NCI-H226 (cell line): ENCODE measurements around the gene CXorf58.
"Not testable (repeated sequence)": the region's sequence is repeated elsewhere in the genome, so short reads cannot be mapped to it uniquely, and the experiment has no call there.

Experiments used
- DNase-seq: peaks from one replicate; pipeline ENCODE4 v3.0.0-alpha.2; 2015

The CXorf58 gene, protein sequence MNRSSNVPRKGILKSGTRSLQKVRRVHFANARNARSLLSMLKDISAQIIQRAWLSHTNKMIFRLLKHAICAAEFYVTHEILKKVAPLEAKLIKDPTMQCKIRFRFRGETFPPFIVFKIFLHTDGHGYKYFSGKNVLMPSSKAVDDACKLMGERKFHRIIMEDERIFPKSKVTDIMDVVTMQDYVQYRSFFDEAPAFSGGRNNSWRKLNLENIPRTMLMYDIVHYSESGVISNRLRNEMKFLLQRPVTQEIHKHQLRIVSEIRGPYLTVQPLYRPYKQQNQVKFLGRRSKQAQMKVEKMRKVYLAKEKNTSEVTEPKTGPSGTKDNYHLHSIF

DNA sequence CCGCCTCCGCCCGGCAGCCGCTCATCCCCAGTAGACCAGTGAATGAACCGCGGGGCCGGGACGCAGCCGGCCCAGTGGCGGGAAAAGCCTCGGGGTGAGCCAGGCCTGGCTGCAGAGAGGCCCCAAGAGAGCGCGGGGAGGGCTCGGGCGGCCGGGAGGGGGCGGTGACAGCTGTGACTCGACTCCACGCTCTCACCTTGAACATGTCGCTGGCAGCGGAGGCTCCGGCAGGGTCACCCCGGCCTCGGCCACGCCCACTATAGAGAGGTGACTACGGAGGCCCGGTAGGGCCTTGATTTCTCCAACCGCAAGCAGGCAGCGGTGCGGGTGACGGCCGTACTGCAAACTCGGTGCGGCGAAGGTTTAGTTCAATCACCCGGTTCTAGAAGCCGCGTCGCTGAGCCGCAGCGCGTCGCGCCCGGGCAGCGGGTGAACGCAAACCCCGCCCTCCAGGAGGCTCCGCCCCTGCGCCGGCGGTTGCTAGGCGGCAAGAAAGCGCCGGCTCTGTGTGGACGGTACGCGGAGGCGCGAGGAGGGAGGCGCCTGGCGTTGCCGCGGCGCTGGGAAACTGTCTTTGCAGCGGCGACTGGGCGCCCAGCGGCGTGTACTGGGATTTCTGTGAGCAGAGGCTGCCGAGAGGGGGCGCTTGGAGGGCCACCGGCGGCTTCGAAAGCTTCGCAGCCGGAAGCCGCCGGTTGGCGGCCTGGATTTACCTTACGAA is at the start of gene CXorf58, which contains the start of gene APOO:
TSS of gene CXorf58 (plus strand) at position 509 of the 721 bp plus-strand sequence. CDS start 2,297 bp downstream, outside the sequence.
TSS of gene APOO (minus strand) at position 441 of the 721 bp plus-strand sequence. CDS start at position 205, 236 bp downstream.
- DNase-seq, result peak; percentile 81

DNA sequence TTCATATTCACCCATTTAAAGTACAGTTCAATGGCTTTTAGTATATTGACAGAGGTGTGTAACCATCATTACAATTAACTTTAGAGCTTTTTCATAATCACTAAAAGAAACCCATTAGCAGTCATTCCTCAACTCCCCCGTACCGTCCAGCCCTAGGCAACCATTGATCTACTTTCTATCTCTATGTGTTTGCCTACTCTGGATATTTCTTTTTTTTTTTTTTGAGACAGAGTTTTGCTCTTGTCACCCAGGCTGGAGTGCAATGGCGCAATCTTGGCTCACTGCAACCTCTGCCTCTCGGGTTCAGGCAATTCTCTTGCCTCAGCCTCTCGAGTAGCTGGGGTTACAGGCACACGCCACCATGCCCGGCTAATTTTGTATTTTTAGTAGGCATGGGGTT is 48.6 kb upstream of the CXorf58 start:
- DNase-seq, result not testable (repeated sequence)

DNA sequence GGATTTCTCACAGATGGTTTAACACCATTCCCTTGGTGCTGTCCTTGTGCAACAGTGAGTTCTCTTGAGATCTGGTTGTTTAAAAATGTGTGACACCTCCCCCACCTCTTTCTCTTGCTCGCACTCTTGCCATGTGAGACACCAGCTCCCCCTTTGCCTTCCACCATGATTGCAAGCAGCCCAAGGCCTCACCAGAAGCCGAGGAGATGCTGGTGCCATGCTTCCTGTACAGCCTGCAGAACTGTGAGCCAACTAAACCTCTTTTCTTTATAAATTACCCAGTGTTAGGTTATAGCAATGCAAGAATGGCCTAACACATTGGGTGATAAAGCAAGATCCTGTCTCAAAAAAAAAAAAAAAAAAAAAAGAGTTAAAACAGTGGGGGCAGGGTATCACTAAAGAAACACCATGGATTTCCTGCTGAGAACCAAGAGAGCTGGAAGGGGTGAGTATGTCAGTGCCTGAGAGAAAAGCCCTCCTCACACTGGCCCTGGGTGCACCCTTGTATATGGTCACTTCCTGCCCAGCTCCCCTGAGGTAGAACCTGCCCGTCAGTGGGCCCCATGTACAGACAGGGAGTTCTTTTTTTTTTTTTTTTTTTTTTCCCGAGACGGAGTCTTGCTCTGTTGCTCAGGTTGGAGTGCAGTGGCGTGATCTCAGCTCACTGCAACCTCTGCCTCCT is 46.5 kb upstream of the CXorf58 start:
- DNase-seq, result no peak

DNA sequence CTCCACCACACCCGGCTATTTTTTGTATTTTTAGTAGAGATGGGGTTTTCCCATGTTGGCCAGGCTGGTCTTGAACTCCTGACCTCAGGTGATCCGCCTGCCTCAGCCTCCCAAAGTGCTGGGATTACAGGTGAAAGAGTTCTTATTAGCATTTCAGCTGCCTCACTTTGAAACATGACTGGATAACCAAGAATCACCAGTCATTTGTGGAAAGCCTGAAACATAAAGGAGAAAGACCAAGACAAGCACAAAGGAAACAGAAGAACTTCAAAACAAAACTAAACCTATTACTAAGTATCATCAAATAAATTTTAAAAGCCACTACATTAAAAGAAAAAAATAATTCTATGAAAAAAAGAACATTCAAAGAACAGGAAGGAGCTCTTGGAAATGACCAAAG is 45.9 kb upstream of the CXorf58 start:
- not testable (repeated sequence) for DNase-seq

DNA sequence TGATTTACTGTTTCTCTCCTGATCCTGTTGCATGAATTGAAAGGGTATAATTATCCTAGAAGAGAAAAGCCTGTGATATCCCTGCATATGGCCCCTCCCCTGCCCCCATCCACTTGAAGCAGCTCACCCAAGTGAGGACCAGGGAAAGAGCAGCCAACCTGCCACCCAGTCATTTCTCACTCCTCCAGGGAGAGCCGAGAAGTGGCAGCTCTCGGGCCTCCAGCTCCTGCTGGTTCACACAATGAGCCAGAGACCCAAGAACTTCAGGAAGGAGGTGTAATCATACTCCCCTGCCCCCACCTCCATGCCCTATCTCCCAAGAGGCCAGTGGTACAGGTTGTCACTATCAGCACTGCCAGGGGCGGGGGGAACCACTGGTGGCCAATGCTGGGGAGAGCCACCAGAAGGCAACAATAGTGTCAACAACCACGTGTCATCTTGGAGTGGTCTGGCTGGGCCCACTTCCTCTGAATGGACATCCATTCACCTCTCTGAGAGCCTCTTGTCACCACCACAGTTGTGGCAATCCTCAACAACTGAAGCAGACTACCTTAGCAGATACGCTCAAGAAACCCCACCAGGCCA is 43.0 kb upstream of the CXorf58 start:
- no peak for DNase-seq

DNA sequence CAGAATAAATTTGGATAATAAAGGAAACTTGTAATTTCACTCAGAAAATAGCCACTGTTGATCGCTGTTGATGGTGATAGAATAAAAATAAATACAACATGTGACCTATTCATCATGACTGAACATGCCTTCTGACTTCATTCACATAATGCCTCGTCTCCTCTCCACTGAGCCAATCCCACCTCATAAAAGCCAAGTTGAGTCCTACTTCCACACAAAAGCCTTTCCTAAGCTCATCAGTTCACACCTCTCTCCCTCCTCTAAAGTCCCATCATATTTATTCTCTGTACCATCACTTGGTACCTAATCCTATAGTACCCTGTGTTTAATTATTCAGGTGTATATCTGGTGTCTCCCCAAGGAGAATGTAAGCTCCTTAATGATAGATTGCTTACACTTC is 37.8 kb upstream of the CXorf58 start:
- DNase-seq, result no peak

DNA sequence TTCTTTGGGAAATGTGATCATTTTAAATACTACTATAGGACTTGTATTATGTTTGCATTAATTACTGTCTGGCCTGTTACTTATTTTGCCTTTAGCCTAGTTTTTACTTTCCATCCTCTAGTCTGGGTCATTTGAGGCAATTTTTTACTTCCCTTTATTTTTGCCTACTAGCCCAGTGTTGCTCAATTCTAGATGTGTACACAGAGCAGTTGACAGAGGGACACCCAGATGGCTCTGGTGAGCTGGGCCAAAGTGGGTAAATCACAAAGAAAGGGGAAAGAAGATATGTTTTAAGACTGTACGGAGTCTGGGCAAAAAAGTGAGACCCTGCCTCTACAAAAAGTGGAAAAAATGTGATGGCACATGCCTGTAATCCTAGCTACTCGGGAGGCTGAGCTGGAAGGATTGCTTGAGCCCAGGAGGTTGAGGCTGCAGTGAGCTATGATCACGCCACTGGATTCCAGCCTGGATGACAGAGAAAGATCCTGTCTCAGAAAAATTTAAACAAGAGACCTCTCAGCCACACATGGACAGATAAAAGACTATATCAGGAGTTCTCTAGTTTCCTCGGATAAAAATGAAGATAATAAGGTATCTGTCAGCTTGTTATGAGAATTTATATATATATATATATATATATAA is 35.8 kb upstream of the CXorf58 start:
- DNase-seq, result no peak

DNA sequence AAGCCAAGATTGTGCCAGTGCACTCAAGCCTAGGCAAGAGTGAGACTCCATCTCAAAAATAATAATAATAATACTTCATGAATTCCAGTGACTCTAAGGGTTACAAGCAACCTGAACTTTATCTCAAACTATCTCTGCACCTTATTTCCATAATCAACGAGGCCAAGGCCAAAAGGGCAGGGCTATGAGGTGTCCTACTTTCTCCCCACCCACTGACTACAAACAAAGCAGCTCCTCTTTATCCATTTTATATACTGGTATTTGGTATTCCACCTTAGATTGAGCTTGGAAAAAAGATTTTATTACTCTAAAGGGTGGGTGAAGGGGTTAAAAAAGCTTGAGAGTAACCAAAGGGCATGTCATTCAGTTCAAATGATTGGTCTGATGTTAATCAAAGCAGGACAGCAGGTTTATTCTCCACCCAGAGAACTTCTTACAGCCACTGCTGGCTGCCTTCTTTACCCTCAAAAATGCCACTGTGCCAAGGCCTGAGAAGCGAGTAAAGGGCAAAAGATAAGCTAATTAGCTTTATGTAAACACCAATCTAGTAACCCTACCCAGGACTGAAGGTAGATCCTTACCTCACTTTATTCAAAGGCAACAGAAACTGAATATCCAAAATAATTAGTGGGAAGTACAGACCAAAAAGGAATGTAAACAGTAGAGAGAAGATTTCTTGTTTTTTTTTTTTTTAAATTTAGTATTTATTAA is 28.3 kb upstream of the CXorf58 start:
- no peak for DNase-seq

DNA sequence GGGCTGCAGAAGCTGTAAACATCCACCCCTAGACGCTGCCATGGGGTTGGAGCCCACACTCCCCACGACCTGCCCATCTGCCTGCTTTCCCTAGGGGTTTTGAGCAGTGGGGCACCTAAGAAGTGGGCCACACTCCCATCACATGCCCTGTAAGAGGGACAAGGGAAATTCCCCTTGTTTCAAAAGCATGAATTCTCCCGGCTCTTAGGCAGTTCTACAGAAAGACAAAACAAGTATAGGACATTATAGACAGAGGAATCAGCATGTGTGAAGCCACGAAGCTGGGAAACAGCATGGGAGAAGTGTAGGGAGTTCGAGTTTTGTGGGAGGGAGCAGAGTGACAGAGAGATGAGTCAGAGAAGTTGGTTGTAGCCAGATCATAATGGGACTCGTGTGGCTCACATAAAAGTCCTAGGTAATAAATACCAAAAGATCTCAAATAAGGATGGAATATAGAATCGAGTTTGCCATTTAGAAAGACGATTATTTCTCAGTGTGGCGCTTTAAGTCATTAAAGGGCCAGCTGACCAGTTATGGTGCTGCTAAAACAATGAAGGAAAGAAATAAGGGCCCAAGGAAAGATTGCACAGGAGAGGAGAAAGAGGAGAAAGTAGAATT is 24.0 kb upstream of the CXorf58 start:
- peak; percentile 62 for DNase-seq

DNA sequence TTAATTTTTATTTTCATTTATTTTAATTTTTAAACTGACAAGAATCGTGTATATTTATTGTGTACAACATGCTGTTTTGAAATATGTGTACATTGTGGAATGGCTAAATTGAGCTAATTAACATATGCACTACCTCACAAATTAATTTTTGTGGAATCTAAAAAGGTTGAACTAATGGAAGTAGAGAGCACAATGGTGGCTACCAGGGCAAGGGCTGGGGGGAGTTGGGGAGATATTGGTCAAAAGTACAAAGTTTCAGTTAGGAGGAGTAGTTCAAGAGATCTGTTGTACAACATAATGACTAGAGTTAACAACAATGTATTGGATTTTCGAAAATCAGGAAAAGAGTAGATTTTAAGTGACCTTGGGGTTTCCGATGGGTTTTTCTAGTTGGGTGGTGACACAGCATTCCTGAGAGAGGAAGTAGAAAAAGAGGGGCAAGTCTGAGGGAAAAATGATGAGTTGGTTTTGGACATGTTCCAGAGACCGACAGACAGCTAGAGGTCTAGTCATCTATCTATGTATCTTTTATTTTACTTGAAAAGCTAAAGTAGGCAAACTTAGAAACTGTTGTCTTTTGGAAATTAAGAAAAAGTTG is 23.3 kb upstream of the CXorf58 start:
- DNase-seq, result no peak

DNA sequence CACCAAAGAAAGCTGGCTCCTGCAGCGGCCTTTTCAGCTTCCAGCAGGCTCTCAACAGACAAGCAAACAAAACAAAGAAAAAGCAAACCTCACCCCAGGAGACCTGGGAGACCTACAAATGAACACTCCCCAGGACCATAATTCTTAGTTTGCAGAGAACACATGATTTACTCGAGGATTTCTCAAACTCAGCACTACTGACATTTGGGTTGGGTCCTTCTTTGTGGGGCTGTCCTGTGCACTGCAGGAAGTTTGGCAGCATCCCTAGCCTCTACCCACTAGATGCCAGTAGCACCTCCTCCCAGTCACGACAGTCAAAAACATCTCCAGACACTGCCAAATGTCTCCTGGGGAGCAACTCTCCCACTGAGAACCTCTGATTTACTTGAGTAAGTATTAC is 22.0 kb upstream of the CXorf58 start:
- DNase-seq, result no peak

DNA sequence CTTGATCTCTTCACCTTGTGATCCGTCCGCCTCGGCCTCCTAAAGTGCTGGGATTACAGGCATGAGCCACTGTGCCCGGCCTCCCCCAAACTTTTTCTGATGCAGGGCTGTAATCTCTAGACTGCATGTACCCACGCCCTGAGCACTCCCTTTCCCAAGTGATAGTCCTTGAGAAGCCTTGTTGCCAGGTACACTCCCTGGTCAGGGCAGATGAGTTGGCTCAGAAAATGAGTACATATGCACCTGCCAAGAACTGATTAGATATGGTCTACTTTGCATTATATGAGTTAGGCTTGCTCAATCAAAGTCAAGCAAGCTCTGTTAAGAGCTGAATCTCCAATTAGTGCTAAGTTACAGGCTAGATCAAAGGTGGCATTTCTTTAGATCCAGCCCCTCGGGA is 20.4 kb upstream of the CXorf58 start:
- DNase-seq, result peak; percentile 24

DNA sequence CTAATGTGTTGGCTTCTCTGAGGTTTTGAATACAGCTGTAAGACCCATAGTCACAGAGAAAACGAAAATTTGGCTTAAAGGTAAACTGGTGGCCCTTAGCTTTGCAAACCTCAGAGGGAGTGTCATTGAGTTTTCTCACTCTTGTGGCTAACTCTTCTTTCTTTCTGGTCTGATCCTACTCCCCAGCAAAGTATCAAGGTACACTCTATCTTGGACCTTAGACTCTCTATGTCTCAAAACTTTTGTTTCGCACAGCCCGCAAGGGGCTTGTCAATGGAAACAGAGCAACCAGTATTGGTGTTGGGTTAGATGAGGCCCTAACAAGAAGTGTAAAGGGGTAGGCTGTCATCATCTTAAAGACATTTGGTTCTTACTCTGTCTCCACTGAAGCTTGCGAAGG is 19.9 kb upstream of the CXorf58 start:
- no peak for DNase-seq

DNA sequence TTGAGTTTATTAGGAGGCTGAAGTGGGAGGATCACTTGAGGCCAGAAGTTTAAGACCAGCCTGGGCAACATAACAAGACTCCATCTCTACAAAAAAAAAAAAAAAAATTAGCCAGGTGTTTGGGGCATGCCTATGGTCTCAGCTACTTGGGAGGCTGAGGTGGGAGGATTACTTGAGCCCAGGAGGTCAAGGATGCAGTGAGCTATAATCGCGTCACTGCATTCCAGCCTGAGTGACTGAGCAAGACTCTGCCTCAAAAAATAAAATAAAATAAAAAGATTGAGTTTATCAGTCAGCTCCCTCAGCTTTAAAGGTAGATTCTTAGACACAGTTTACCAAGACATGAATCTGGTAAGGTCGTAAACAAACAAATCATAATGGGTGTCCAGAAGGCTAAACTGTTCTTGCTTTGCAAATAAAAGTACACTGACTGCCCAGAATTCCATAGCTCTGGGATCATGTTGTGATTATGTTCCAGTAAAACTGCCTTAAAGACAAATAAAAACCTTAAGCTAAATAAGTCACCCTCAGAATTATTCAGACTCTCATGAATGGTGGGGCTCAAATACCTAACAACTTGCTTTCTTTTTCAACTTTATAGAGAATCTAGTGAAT is 18.8 kb upstream of the CXorf58 start:
- DNase-seq, result peak; percentile 34

DNA sequence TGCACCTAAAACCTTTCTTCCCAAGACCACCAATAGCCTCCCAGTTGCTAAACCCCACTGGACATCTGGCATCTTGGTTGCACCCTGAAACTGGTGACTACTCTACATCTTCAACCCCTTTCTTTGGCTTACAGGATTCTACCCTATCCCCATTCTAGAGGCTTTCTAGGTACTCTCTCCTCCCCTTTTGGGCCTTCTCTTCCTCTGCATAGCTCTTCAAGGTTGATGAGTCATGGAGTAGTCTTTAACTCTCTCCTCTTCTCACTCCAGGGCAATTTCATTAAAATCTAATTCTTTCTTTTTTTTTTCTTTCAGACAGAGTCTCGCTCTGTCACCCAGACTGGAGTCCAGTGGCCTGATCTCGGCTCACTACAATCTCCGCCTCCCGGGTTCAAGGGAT is 16.9 kb upstream of the CXorf58 start:
- peak; percentile 15 for DNase-seq

DNA sequence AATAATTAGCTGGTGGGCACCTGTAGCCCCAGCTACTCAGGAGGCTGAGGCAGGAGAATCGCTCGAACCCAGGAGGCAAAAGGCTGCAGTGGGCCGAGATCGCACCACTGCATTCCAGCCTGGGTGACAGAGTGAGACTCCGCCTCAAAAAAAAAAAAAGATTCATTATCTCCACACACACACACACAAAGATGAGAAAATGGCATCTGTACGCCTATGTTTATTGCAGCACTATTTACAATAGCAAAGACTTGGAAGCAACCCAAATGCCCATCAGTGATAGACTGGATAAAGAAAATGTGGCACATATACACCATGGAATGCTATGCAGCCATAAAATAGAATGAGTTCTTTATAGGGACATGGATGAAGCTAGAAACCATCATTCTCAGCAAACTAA is 12.8 kb upstream of the CXorf58 start:
- not testable (repeated sequence) for DNase-seq

DNA sequence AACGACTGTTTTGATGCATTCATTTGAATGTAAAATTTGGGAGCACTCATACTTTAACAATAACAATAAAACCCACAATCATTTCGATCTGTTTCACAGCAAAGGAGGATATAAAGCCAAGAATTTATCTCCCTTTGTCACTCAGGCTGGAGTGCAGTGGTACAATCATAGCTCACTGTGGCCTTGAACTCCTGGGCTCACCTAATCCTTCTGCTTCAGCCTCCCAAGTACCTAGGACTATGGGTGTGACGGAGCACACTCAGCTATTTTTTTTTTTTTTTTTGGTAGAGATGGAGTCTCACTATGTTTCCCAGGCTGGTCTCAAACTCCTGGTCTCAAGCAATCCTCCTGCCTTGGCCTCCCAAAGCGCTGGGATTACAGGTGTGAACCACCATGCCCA is 11.3 kb upstream of the CXorf58 start:
- not testable (repeated sequence) for DNase-seq

DNA sequence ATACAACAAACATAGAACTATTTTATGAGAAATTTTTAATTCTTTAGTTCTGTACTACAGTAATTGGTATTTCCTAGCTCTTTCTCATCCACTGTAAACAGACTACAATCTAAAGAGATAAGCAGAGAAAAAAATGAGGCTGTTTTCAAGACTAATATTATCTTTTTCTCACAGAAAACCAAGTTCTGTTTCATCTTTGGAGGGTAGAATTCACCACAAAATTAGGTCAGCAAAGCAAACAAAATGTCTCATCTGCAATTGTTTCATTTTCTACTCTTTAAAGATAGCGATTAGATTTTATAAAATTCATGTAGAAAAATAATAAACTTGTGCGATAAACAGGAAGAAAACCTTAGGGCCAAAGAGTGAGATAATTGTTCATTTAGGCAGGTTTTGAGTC is 10.8 kb upstream of the CXorf58 start:
- DNase-seq, result no peak

DNA sequence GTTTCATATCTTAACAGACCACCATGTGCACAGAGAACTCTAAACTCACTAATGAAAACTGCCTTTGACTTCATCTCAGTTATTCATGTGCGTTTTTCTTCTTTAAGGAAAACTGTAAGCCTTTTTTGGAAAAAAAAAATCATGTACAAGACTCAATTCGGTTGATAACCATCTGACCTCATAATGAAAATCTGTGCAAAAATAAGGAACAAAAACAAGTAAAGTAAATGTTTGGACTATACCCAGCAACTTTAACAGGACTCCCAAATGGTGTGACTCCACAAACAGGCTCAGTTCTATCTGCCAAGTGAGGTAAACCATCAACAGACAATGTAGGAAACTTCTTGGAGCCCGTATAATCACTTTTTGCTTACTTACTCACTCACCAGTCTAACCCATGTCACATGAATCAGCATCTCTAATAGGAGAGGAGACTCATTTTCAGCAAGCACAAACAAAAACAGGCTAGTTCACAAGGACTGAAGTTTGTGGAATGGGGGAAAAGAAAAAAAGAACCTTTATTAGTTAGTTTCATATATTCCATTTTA is 9.3 kb upstream of the CXorf58 start:
- DNase-seq, result peak; percentile 22

DNA sequence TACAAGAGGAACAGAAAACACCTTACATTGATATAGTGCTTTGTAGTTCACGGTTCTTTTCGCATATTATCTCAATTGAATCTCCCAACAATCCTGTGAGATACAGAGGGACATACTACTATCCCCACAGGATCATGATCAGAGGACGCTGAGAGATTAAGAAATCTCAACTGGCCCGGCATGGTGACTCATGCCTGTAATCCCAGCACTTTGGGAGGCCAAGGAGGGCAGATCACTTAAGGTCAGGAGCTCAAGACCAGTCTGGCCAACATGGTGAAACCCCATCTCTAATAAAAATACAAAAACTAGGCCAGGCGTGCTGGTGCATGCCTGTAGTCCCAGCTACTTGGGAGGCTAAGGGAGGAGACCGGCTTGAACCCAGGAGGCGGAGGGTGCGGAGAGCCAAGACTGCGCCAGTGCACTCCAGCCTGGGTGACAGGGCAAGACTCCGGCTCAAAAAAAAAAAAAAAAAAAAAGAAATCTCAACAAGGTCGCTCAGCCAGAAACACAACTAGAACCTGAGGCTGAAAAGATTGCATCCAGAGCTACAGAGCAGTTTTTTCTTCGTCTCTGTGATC is 7.5 kb upstream of the CXorf58 start:
- no peak for DNase-seq
